WERI-Rb-1 (cell line): ENCODE measurements around the gene CCDC120.

Source experiments
- DNase-seq: peaks from one replicate; pipeline ENCODE4 v3.0.0-alpha.2; 2020
- H3K27ac ChIP-seq: fragments of 250-450 bp; sonication (Bioruptor Pico); 2 replicates; pipeline ENCODE4 v1.5.1; 2020; ENCODE audit warnings: mild to moderate bottlenecking, moderate library complexity
- H3K27me3 ChIP-seq: fragments of 250-450 bp; sonication (Bioruptor Pico); 2 replicates; pipeline ENCODE4 v1.5.1; 2021; ENCODE audit warnings: mild to moderate bottlenecking, low read depth, moderate library complexity; ENCODE audit not compliant: insufficient read depth, severe bottlenecking
- H3K36me3 ChIP-seq: fragments of 250-450 bp; sonication (Bioruptor Pico); 2 replicates; pipeline ENCODE4 v1.5.1; 2020; ENCODE audit warnings: mild to moderate bottlenecking, moderate library complexity
- H3K4me3 ChIP-seq: 2 replicates; pipeline ENCODE4 v1.5.1; 2011; ENCODE audit warnings: low read depth, mild to moderate bottlenecking, control low read depth, low read length
- H3K9me3 ChIP-seq: fragments of 250-450 bp; sonication (Bioruptor Pico); 2 replicates; pipeline ENCODE4 v1.5.1; 2021; ENCODE audit warnings: mild to moderate bottlenecking, moderate library complexity; ENCODE audit not compliant: severe bottlenecking
- CTCF ChIP-seq: IDR thresholded peaks from 2 replicates; pipeline ENCODE4 v1.5.1; 2011; ENCODE audit warnings: low read depth, mild to moderate bottlenecking, control low read depth, inconsistent platforms, low read length

Gene CCDC120

GRCh38 chrX:49043220-49043986, 15.4 kb upstream of the CCDC120 start, which contains the start of gene TFE3:
TSS of gene TFE3 (minus strand) at chrX:49043357. CDS start at chrX:49043226, 131 bp downstream.
- TF ChIP-seq CTCF = peak; percentile 54
- Histone ChIP-seq H3K9me3 (no peaks in the 10 kb centered on the region), H3K27me3 (peaks cover 7% of the 10 kb centered on the region), H3K4me3 (peak within 1 kb of the TSS; percentile 65), H3K36me3 (peaks cover 6% of the 10 kb centered on the region; the same call in 1 of the 2 replicates), H3K27ac (peak within 1 kb of the TSS; percentile 78)
- DNase-seq = peak; percentile 97

- no peak for DNase-seq
- Histone ChIP-seq H3K4me3 (peak overlapping the region; percentile 26), H3K27me3 (peaks cover 8% of the 10 kb centered on the region), H3K36me3 (peaks cover 5% of the 10 kb centered on the region; the same call in 1 of the 2 replicates), H3K9me3 (no peaks in the 10 kb centered on the region), H3K27ac (peak overlapping the region; percentile 31)
- no peak for TF ChIP-seq CTCF
Observed at GRCh38 chrX:49043987-49044281, 14.9 kb upstream of the CCDC120 start.

GRCh38 chrX:49053223-49054072, 5.4 kb upstream of the CCDC120 start:
- Histone ChIP-seq H3K36me3 (no peaks in the 10 kb centered on the region), H3K27me3 (peaks cover 17% of the 10 kb centered on the region), H3K27ac (peak overlapping the region; percentile 61), H3K9me3 (peaks cover 2% of the 10 kb centered on the region), H3K4me3 (peak overlapping the region; percentile 48)
- peak; percentile 85 for DNase-seq
- no peak for TF ChIP-seq CTCF

- peak overlapping the region; percentile 48 for H3K4me3 ChIP-seq
- peaks cover 14% of the 10 kb centered on the region for H3K27me3 ChIP-seq
- no peak for DNase-seq
- peaks cover 2% of the 10 kb centered on the region for H3K9me3 ChIP-seq
- no peak for TF ChIP-seq CTCF
- no peaks in the 10 kb centered on the region for H3K36me3 ChIP-seq
- no peak overlapping the region for H3K27ac ChIP-seq
Observed at GRCh38 chrX:49054073-49054762, 4.6 kb upstream of the CCDC120 start.

GRCh38 chrX:49059201-49059600, 402 bp downstream of the CCDC120 start:
- Histone ChIP-seq H3K9me3 (no peaks in the 10 kb centered on the region), H3K27ac (no peak overlapping the region), H3K36me3 (no peaks in the 10 kb centered on the region), H3K4me3 (no peak overlapping the region), H3K27me3 (peaks cover 8% of the 10 kb centered on the region)
- no peak for TF ChIP-seq CTCF
- no peak for DNase-seq
